ENCODE data around the gene ANP32A.
A peak's percentile ranks its signal among the peaks of the same experiment; 100 is the strongest.
"Not testable (repeated sequence)": the region's sequence is repeated elsewhere in the genome, so short reads cannot be mapped to it uniquely, and the experiment has no call there.

The ANP32A gene

GRCh38 chr15:68781766-68782588, 38.7 kb downstream of the ANP32A start:
- peak; percentile 52 for DNase-seq

- DNase-seq: no peak
Measured at GRCh38 chr15:68781217-68781616, 39.5 kb downstream of the ANP32A start.

- no peak for DNase-seq
Measured at GRCh38 chr15:68778876-68779275, 41.8 kb downstream of the ANP32A start.

- DNase-seq: no peak
Measured at GRCh38 chr15:68776477-68777270, 44.0 kb downstream of the ANP32A start.

GRCh38 chr15:68775671-68776476, 44.8 kb downstream of the ANP32A start:
- no peak for DNase-seq

GRCh38 chr15:68775236-68775577, 45.5 kb downstream of the ANP32A start:
- no peak for DNase-seq

GRCh38 chr15:68774521-68775235, 46.0 kb downstream of the ANP32A start:
- no peak for DNase-seq

- no peak for DNase-seq
Measured at GRCh38 chr15:68774120-68774519, 46.6 kb downstream of the ANP32A start.

GRCh38 chr15:68773036-68773435, 47.7 kb downstream of the ANP32A start:
- DNase-seq: no peak

GRCh38 chr15:68770216-68770615, 50.5 kb downstream of the ANP32A start:
- no peak for DNase-seq

GRCh38 chr15:68769702-68770101, 51.0 kb downstream of the ANP32A start:
- no peak for DNase-seq

- no peak for DNase-seq
Measured at GRCh38 chr15:68768321-68768720, 52.4 kb downstream of the ANP32A start.

- no peak for DNase-seq
Measured at GRCh38 chr15:68767833-68768232, 52.9 kb downstream of the ANP32A start.

GRCh38 chr15:68765602-68766368, 54.9 kb downstream of the ANP32A start:
- no peak for DNase-seq

GRCh38 chr15:68764090-68764489, 56.6 kb downstream of the ANP32A start:
- DNase-seq: no peak

- no peak for DNase-seq
Measured at GRCh38 chr15:68763063-68763462, 57.6 kb downstream of the ANP32A start.

GRCh38 chr15:68759982-68760579, 60.6 kb downstream of the ANP32A start:
- not testable (repeated sequence) for DNase-seq

- DNase-seq: no peak
Measured at GRCh38 chr15:68755731-68756130, 65.0 kb downstream of the ANP32A start.

GRCh38 chr15:68751622-68752021, 69.1 kb downstream of the ANP32A start:
- DNase-seq: no peak

GRCh38 chr15:68749793-68750192, 70.9 kb downstream of the ANP32A start:
- DNase-seq: no peak

- no peak for DNase-seq
Measured at GRCh38 chr15:68749365-68749764, 71.3 kb downstream of the ANP32A start.

Measured in stimulated activated CD4-positive, alpha-beta T cell treated with anti-CD3 and anti-CD28 coated beads, Interleukin-1b, Interleukin-23, amount 100 ng/mL, for 48 hours (primary cell).